DND-41 (cell line): ENCODE results near the gene TENT4B.

Experiments
- EZH2 ChIP-seq: IDR thresholded peaks from 3 replicates; pipeline ENCODE4 v1.6.1; 2012; ENCODE audit warnings: borderline replicate concordance, low read depth, mild to moderate bottlenecking, moderate library complexity, low read length, inconsistent platforms; ENCODE audit not compliant: severe bottlenecking
- TF ChIP-seq, protein P1 (sequence below): IDR thresholded peaks from 2 replicates; pipeline ENCODE4 v1.5.1; 2012; ENCODE audit warnings: borderline replicate concordance, low read length, moderate library complexity, mild to moderate bottlenecking; ENCODE audit not compliant: poor library complexity, severe bottlenecking; ENCODE audit errors: extremely low read depth

- TF ChIP-seq, protein P1, sequence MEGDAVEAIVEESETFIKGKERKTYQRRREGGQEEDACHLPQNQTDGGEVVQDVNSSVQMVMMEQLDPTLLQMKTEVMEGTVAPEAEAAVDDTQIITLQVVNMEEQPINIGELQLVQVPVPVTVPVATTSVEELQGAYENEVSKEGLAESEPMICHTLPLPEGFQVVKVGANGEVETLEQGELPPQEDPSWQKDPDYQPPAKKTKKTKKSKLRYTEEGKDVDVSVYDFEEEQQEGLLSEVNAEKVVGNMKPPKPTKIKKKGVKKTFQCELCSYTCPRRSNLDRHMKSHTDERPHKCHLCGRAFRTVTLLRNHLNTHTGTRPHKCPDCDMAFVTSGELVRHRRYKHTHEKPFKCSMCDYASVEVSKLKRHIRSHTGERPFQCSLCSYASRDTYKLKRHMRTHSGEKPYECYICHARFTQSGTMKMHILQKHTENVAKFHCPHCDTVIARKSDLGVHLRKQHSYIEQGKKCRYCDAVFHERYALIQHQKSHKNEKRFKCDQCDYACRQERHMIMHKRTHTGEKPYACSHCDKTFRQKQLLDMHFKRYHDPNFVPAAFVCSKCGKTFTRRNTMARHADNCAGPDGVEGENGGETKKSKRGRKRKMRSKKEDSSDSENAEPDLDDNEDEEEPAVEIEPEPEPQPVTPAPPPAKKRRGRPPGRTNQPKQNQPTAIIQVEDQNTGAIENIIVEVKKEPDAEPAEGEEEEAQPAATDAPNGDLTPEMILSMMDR: no peak
- no peak for TF ChIP-seq EZH2
These were observed at the start of gene TENT4B for GRCh38 chr16:50152807-50153595.
